Activated gamma-delta T cell treated with anti-CD3 and anti-CD28 coated beads, Interleukin-2, amount 50 U/mL, for 16 hours (primary cell): Measurements from ENCODE around the gene TSEN54.
"Not testable (repeated sequence)": the region's sequence is repeated elsewhere in the genome, so short reads cannot be mapped to it uniquely, and the experiment has no call there.

Source experiments
- DNase-seq: peaks from one replicate; pipeline ENCODE4 v3.0.0-alpha.2; 2020; ENCODE audit warnings: low read depth

Gene TSEN54

GRCh38 chr17:75518983-75519537, 2.7 kb downstream of the TSEN54 start:
- DNase-seq: no peak

- DNase-seq: not testable (repeated sequence)
These were observed 4.1 kb downstream of the TSEN54 start for GRCh38 chr17:75520413-75520812.

GRCh38 chr17:75521290-75521689, 5.0 kb downstream of the TSEN54 start:
- no peak for DNase-seq

GRCh38 chr17:75521951-75522727, 5.8 kb downstream of the TSEN54 start:
- no peak for DNase-seq

- DNase-seq: no peak
These were observed 7.3 kb downstream of the TSEN54 start for GRCh38 chr17:75523647-75524046.

- no peak for DNase-seq
These were observed 8.1 kb downstream of the TSEN54 start for GRCh38 chr17:75524269-75524969.

- peak; percentile 72 for DNase-seq
These were observed 8.9 kb downstream of the TSEN54 start, which contains the start of gene LLGL2 for GRCh38 chr17:75524970-75525805. LLGL2 (plus strand) TSS chr17:75525697; CDS start chr17:75543427, 17,730 bp downstream.

- DNase-seq: no peak
These were observed 9.7 kb downstream of the TSEN54 start for GRCh38 chr17:75525806-75526554.

GRCh38 chr17:75526555-75527270, 10.4 kb downstream of the TSEN54 start:
- DNase-seq: no peak

- no peak for DNase-seq
These were observed 14.8 kb downstream of the TSEN54 start for GRCh38 chr17:75530837-75531720.

GRCh38 chr17:75531721-75532072, 15.4 kb downstream of the TSEN54 start:
- no peak for DNase-seq

- DNase-seq: peak; percentile 59
These were observed 18.8 kb downstream of the TSEN54 start for GRCh38 chr17:75535119-75535537.

- no peak for DNase-seq
These were observed 19.5 kb downstream of the TSEN54 start for GRCh38 chr17:75535871-75536270.

GRCh38 chr17:75536366-75536765, 20.0 kb downstream of the TSEN54 start:
- DNase-seq: no peak

- DNase-seq: no peak
These were observed 23.8 kb downstream of the TSEN54 start for GRCh38 chr17:75539967-75540729.

- no peak for DNase-seq
These were observed 24.7 kb downstream of the TSEN54 start for GRCh38 chr17:75540923-75541503.

GRCh38 chr17:75542229-75542628, 25.9 kb downstream of the TSEN54 start:
- no peak for DNase-seq

GRCh38 chr17:75542728-75543336, 26.5 kb downstream of the TSEN54 start:
- no peak for DNase-seq
